ENCODE results near the gene ZNFX1. TPM values are rescaled to one million over a fixed set of nuclear protein-coding genes. Genes with fewer than 3 reads are reported as not detected.

ZNFX1 gene
- total RNA-seq, 1 experiment from 2014 or later = 11.0 TPM

GRCh38 chr20:49215232-49215631 is 62.6 kb downstream of the ZNFX1 start (continued):
- TF ChIP-seq IRF1 (CRISPR knock-in tag; IDR thresholded peaks at IDR 0.05) (no peak), E2F4 (CRISPR knock-in tag; IDR thresholded peaks at IDR 0.05; ENCODE audit: borderline replicate concordance, low read depth) (no peak), TEAD4 (CRISPR knock-in tag; IDR thresholded peaks at IDR 0.05) (no peak), JUN (CRISPR knock-in tag; IDR thresholded peaks at IDR 0.05) (no peak), CREM (CRISPR knock-in tag; IDR thresholded peaks at IDR 0.05) (no peak), SOX15 (CRISPR knock-in tag; IDR thresholded peaks at IDR 0.05) (no peak), ATF2 (CRISPR knock-in tag; IDR thresholded peaks at IDR 0.05; ENCODE audit: borderline replicate concordance, low read depth) (no peak), NFE2L1 (CRISPR knock-in tag; IDR thresholded peaks at IDR 0.05) (no peak), ZNF512 (CRISPR knock-in tag; IDR thresholded peaks at IDR 0.05; ENCODE audit: borderline replicate concordance) (no peak)

GRCh38 chr20:49214571-49214970 is 63.3 kb downstream of the ZNFX1 start:
- POLR2A ChIA-PET = no interaction called here
- CTCF ChIA-PET = interaction anchor here (1.5 kb wide), 1 partner anchor 81 kb away, joined by 10 read pairs; no protein-coding TSS in a partner anchor
- peaks cover 2% of the 10 kb centered on the region; the same call in 1 of the 2 replicates for H3K27me3 Mint-ChIP-seq (ENCODE audit: low read depth)
- no peak overlapping the region for H3K27ac Mint-ChIP-seq
- no peak overlapping the region for H3K4me3 Mint-ChIP-seq
- H3K36me3 Mint-ChIP-seq = peaks cover 8% of the 10 kb centered on the region; the same call in 1 of the 2 replicates
- ATAC-seq (no peak), DNase-seq (ENCODE audit: low spot score) (no peak)
- peaks cover 11% of the 10 kb centered on the region for H3K9me3 Mint-ChIP-seq
- H3K4me1 Mint-ChIP-seq = peaks cover 10% of the 10 kb centered on the region
- TF ChIP-seq ZMAT4 (CRISPR knock-in tag; IDR thresholded peaks at IDR 0.05) = no peak
- TF ChIP-seq E2F5 (CRISPR knock-in tag; IDR thresholded peaks at IDR 0.05) = no peak
- no peak for TF ChIP-seq CDX4 (CRISPR knock-in tag; IDR thresholded peaks at IDR 0.05; ENCODE audit: borderline replicate concordance)
- no peak for TF ChIP-seq AFF4 (CRISPR knock-in tag; IDR thresholded peaks at IDR 0.05; ENCODE audit: borderline replicate concordance)
- no peak for TF ChIP-seq ZBTB43 (CRISPR knock-in tag; IDR thresholded peaks at IDR 0.05)
- no peak for TF ChIP-seq NR2C2 (CRISPR knock-in tag; IDR thresholded peaks at IDR 0.05)
- no peak for TF ChIP-seq HMGXB4 (CRISPR knock-in tag; IDR thresholded peaks at IDR 0.05)
- no peak for TF ChIP-seq ERG (CRISPR knock-in tag; IDR thresholded peaks at IDR 0.05)
- no peak for TF ChIP-seq HMGA2 (CRISPR knock-in tag; IDR thresholded peaks at IDR 0.05)

Measured in WTC11 (cell line).